Activated CD4-positive, alpha-beta memory T cell treated with anti-CD3 and anti-CD28 coated beads, Interleukin-2, amount 10 ng/mL, durations not matched to agents 7 days and 5 days (primary cell): ENCODE measurements around the gene SENP8. TPM values are rescaled to one million over a fixed set of nuclear protein-coding genes. Genes with fewer than 3 reads are reported as not detected.
"Not testable (repeated sequence)": the region's sequence is repeated elsewhere in the genome, so short reads cannot be mapped to it uniquely, and the experiment has no call there.

Experiments
- CTCF ChIA-PET: fragments of 350-600 bp; sonication (Branson Sonifier 250); formaldehyde crosslinking; loops from one replicate; lab custom pipeline; 2021; ENCODE audit warnings: antibody characterized with exemption, inconsistent platforms; lab: Charles Lee
- POLR2A ChIA-PET: fragments of 350-600 bp; sonication (Branson Sonifier 250); formaldehyde crosslinking; loops from one replicate; lab custom pipeline; 2021; ENCODE audit warnings: antibody characterized with exemption; lab: Charles Lee
- DNase-seq: peaks from one replicate; pipeline ENCODE4 v3.0.0-alpha.2; 2020
- H3K27ac Mint-ChIP-seq: one replicate; pipeline ENCODE4 v1.8.0; 2021; ENCODE audit warnings: mild to moderate bottlenecking, mixed read lengths
- H3K27me3 Mint-ChIP-seq: one replicate; pipeline ENCODE4 v1.8.0; 2021; ENCODE audit warnings: mixed read lengths
- H3K36me3 Mint-ChIP-seq: one replicate; pipeline ENCODE4 v1.8.0; 2021; ENCODE audit warnings: low read depth, mixed read lengths
- H3K4me1 Mint-ChIP-seq: one replicate; pipeline ENCODE4 v1.8.0; 2021; ENCODE audit warnings: mixed read lengths
- H3K4me3 Mint-ChIP-seq: one replicate; pipeline ENCODE4 v1.8.0; 2021; ENCODE audit warnings: mild to moderate bottlenecking, mixed read lengths
- H3K9me3 Mint-ChIP-seq: one replicate; pipeline ENCODE4 v1.8.0; 2021; ENCODE audit warnings: mixed read lengths
- total RNA-seq, 2 experiments: library from RNA; stranded (reverse); gene quantifications; one replicate each; pipeline ENCODE4 v1.2.3, GENCODE V29; 2021

SENP8 gene
- total RNA-seq, 2 experiments from 2014 or later, result 0.73 to 1.4 TPM

GRCh38 chr15:72096796-72097195 is 21.4 kb upstream of the SENP8 start:
- Mint-ChIP-seq H3K9me3 (no peaks in the 10 kb centered on the region), H3K27me3 (no peaks in the 10 kb centered on the region), H3K4me3 (no peak overlapping the region), H3K27ac (no peak overlapping the region), H3K36me3 (no peaks in the 10 kb centered on the region), H3K4me1 (no peaks in the 10 kb centered on the region)
- no peak for DNase-seq
- POLR2A ChIA-PET, result no interaction called here
- CTCF ChIA-PET, result no interaction called here

GRCh38 chr15:72098040-72098439 is 20.2 kb upstream of the SENP8 start:
- ChIA-PET POLR2A (no interaction called here), CTCF (no interaction called here)
- H3K9me3 Mint-ChIP-seq, result no peaks in the 10 kb centered on the region
- H3K27me3 Mint-ChIP-seq, result no peaks in the 10 kb centered on the region
- H3K27ac Mint-ChIP-seq, result no peak overlapping the region
- H3K4me1 Mint-ChIP-seq, result no peaks in the 10 kb centered on the region
- no peak overlapping the region for H3K4me3 Mint-ChIP-seq
- no peaks in the 10 kb centered on the region for H3K36me3 Mint-ChIP-seq
- no peak for DNase-seq

- no peak overlapping the region for H3K27ac Mint-ChIP-seq
- CTCF ChIA-PET, result no interaction called here
- POLR2A ChIA-PET, result no interaction called here
Measured at GRCh38 chr15:72099155-72099554, 19.0 kb upstream of the SENP8 start.

GRCh38 chr15:72100551-72100950 is 17.7 kb upstream of the SENP8 start:
- H3K27ac Mint-ChIP-seq, POLR2A ChIA-PET, H3K27me3 Mint-ChIP-seq, H3K9me3 Mint-ChIP-seq, DNase-seq, H3K4me3 Mint-ChIP-seq, H3K4me1 Mint-ChIP-seq, H3K36me3 Mint-ChIP-seq, CTCF ChIA-PET: not testable (repeated sequence)

More at GRCh38 chr15:72099155-72099554, 19.0 kb upstream of the SENP8 start:
- H3K27me3 Mint-ChIP-seq, result no peaks in the 10 kb centered on the region
- DNase-seq, result no peak
- H3K9me3 Mint-ChIP-seq, result no peaks in the 10 kb centered on the region
- no peaks in the 10 kb centered on the region for H3K4me1 Mint-ChIP-seq
- no peak overlapping the region for H3K4me3 Mint-ChIP-seq
- H3K36me3 Mint-ChIP-seq, result no peaks in the 10 kb centered on the region

- H3K4me1 Mint-ChIP-seq, result no peaks in the 10 kb centered on the region
- no peaks in the 10 kb centered on the region for H3K9me3 Mint-ChIP-seq
- DNase-seq, result no peak
- CTCF ChIA-PET, result no interaction called here
- POLR2A ChIA-PET, result no interaction called here
- no peaks in the 10 kb centered on the region for H3K36me3 Mint-ChIP-seq
- no peak overlapping the region for H3K4me3 Mint-ChIP-seq
- no peaks in the 10 kb centered on the region for H3K27me3 Mint-ChIP-seq
- no peak overlapping the region for H3K27ac Mint-ChIP-seq
Measured at GRCh38 chr15:72105111-72105510, 13.1 kb upstream of the SENP8 start.

GRCh38 chr15:72106068-72106467 is 12.1 kb upstream of the SENP8 start:
- DNase-seq, result no peak
- no peaks in the 10 kb centered on the region for H3K27me3 Mint-ChIP-seq
- ChIA-PET POLR2A (no interaction called here), CTCF (interaction anchor here (0.6 kb wide), 1 partner anchor 305 kb away, joined by 3 read pairs; no protein-coding TSS in a partner anchor)
- no peaks in the 10 kb centered on the region for H3K9me3 Mint-ChIP-seq
- no peaks in the 10 kb centered on the region for H3K36me3 Mint-ChIP-seq
- no peaks in the 10 kb centered on the region for H3K4me1 Mint-ChIP-seq
- no peak overlapping the region for H3K4me3 Mint-ChIP-seq
- no peak overlapping the region for H3K27ac Mint-ChIP-seq

- H3K4me1 Mint-ChIP-seq, result peaks cover 3% of the 10 kb centered on the region
- no peaks in the 10 kb centered on the region for H3K36me3 Mint-ChIP-seq
- H3K27ac Mint-ChIP-seq, result no peak overlapping the region
- DNase-seq, result no peak
- peaks cover 2% of the 10 kb centered on the region for H3K27me3 Mint-ChIP-seq
- H3K9me3 Mint-ChIP-seq, result no peaks in the 10 kb centered on the region
- H3K4me3 Mint-ChIP-seq, result no peak overlapping the region
- POLR2A ChIA-PET, result no interaction called here
- CTCF ChIA-PET, result no interaction called here
Measured at GRCh38 chr15:72110355-72110754, 7.8 kb upstream of the SENP8 start.

GRCh38 chr15:72112116-72112515 is 6.1 kb upstream of the SENP8 start:
- H3K4me3 Mint-ChIP-seq, result no peak overlapping the region

GRCh38 chr15:72112805-72113204 is 5.4 kb upstream of the SENP8 start:
- Mint-ChIP-seq H3K4me1 (peaks cover 18% of the 10 kb centered on the region), H3K36me3 (peaks cover 5% of the 10 kb centered on the region), H3K9me3 (no peaks in the 10 kb centered on the region), H3K4me3 (no peak overlapping the region), H3K27ac (no peak overlapping the region), H3K27me3 (peaks cover 6% of the 10 kb centered on the region)
- ChIA-PET CTCF (no interaction called here), POLR2A (interaction anchor here (1.2 kb wide), 1 partner anchor 20 kb away, joined by 4 read pairs; no protein-coding TSS in a partner anchor)
- DNase-seq, result no peak

More at GRCh38 chr15:72112116-72112515, 6.1 kb upstream of the SENP8 start:
- no peak for DNase-seq
- Mint-ChIP-seq H3K27ac (no peak overlapping the region), H3K27me3 (peaks cover 6% of the 10 kb centered on the region), H3K36me3 (peaks cover 4% of the 10 kb centered on the region), H3K4me1 (peaks cover 17% of the 10 kb centered on the region), H3K9me3 (no peaks in the 10 kb centered on the region)
- CTCF ChIA-PET, result no interaction called here
- POLR2A ChIA-PET, result interaction anchor here (1.2 kb wide), 1 partner anchor 19 kb away, joined by 4 read pairs; no protein-coding TSS in a partner anchor

GRCh38 chr15:72113347-72114031 is 4.7 kb upstream of the SENP8 start:
- no peaks in the 10 kb centered on the region for H3K9me3 Mint-ChIP-seq
- no peak overlapping the region for H3K4me3 Mint-ChIP-seq
- H3K36me3 Mint-ChIP-seq, result peaks cover 5% of the 10 kb centered on the region
- ChIA-PET CTCF (no interaction called here), POLR2A (interaction anchor here (1.2 kb wide), 1 partner anchor 21 kb away, joined by 4 read pairs; no protein-coding TSS in a partner anchor)
- peaks cover 6% of the 10 kb centered on the region for H3K27me3 Mint-ChIP-seq
- peaks cover 18% of the 10 kb centered on the region for H3K4me1 Mint-ChIP-seq
- no peak overlapping the region for H3K27ac Mint-ChIP-seq
- DNase-seq, result no peak

GRCh38 chr15:72116731-72117485 is 1.3 kb upstream of the SENP8 start:
- no peaks in the 10 kb centered on the region for H3K9me3 Mint-ChIP-seq
- no peak for DNase-seq
- H3K4me3 Mint-ChIP-seq, result peak overlapping the region; percentile 96
- POLR2A ChIA-PET, result interaction anchor here (1.0 to 1.4 kb wide), 3 partner anchors 110 to 160 kb away, joined by 3 read pairs; partner anchors contain the start of gene PKM
- peaks cover 6% of the 10 kb centered on the region for H3K27me3 Mint-ChIP-seq
- peaks cover 5% of the 10 kb centered on the region for H3K36me3 Mint-ChIP-seq
- CTCF ChIA-PET, result interaction anchor here (0.5 kb wide), 1 partner anchor 108 kb away, joined by 4 read pairs; no protein-coding TSS in a partner anchor
- H3K27ac Mint-ChIP-seq, result peak overlapping the region; percentile 76
- H3K4me1 Mint-ChIP-seq, result peaks cover 30% of the 10 kb centered on the region

GRCh38 chr15:72117486-72118016 is 652 bp upstream of the SENP8 start:
- H3K27me3 Mint-ChIP-seq, result peaks cover 6% of the 10 kb centered on the region
- POLR2A ChIA-PET, result interaction anchor here (0.9 to 1.4 kb wide), 4 partner anchors 10 to 159 kb away, joined by 3 to 4 read pairs (median 3); partner anchors contain the start of gene PKM

GRCh38 chr15:72124218-72124617 is 6.0 kb downstream of the SENP8 start:
- Mint-ChIP-seq H3K27ac (no peak overlapping the region), H3K9me3 (no peaks in the 10 kb centered on the region), H3K4me1 (peaks cover 4% of the 10 kb centered on the region), H3K4me3 (no peak overlapping the region), H3K27me3 (no peaks in the 10 kb centered on the region), H3K36me3 (no peaks in the 10 kb centered on the region)
- ChIA-PET POLR2A (no interaction called here), CTCF (interaction anchor here (1.3 kb wide), 1 partner anchor 32 kb away, joined by 3 read pairs; no protein-coding TSS in a partner anchor)
- DNase-seq, result no peak

More at GRCh38 chr15:72117486-72118016, 652 bp upstream of the SENP8 start:
- peak; percentile 75 for DNase-seq
- CTCF ChIA-PET, result interaction anchor here (0.5 to 1.3 kb wide), 4 partner anchors 36 to 109 kb away, joined by 3 to 6 read pairs (median 4); no protein-coding TSS in a partner anchor
- peaks cover 30% of the 10 kb centered on the region for H3K4me1 Mint-ChIP-seq
- peak overlapping the region; percentile 76 for H3K27ac Mint-ChIP-seq
- peaks cover 5% of the 10 kb centered on the region for H3K36me3 Mint-ChIP-seq
- H3K9me3 Mint-ChIP-seq, result no peaks in the 10 kb centered on the region
- peak overlapping the region; percentile 96 for H3K4me3 Mint-ChIP-seq
